Measurements from ENCODE around the gene LRMDA.

- TF ChIP-seq CTCF (IDR thresholded peaks at IDR 0.05; ENCODE audit: extremely low read depth in 1 of 2, insufficient read depth in 1 of 2, low read depth in 1 of 2, low read length in 2 of 2): no peak
- no peak for TF ChIP-seq POLR2A (IDR thresholded peaks at IDR 0.05; ENCODE audit: low read depth, low read length)
- no peak for TF ChIP-seq MAX (IDR thresholded peaks at IDR 0.05; ENCODE audit: insufficient read depth, insufficient read length)
- peak; percentile 46 for TF ChIP-seq EZH2 (IDR thresholded peaks at IDR 0.05; ENCODE audit: borderline replicate concordance, low read depth, low read length, severe bottlenecking)
- TF ChIP-seq POLR2AphosphoS5 (IDR thresholded peaks at IDR 0.05; ENCODE audit: insufficient read depth, low read depth, low read length): no peak
- TF ChIP-seq JUN (IDR thresholded peaks at IDR 0.05; ENCODE audit: borderline replicate concordance, insufficient read depth, insufficient read length, low read depth): no peak
- no peak for TF ChIP-seq GATA2 (IDR thresholded peaks at IDR 0.05; ENCODE audit: insufficient read depth, insufficient read length, low read depth, low read length)
- no peak for TF ChIP-seq FOS (IDR thresholded peaks at IDR 0.05; ENCODE audit: borderline replicate concordance, insufficient read depth, low read length)
- no peak for TF ChIP-seq MYC (IDR thresholded peaks at IDR 0.05; ENCODE audit: low read depth, low read length)
These were observed 752 bp downstream of the LRMDA start for GRCh38 chr10:75432176-75432575.
